ENCODE results near the gene DCLRE1C.
"Not testable (repeated sequence)": the region's sequence is repeated elsewhere in the genome, so short reads cannot be mapped to it uniquely, and the experiment has no call there.

DCLRE1C gene

DNA sequence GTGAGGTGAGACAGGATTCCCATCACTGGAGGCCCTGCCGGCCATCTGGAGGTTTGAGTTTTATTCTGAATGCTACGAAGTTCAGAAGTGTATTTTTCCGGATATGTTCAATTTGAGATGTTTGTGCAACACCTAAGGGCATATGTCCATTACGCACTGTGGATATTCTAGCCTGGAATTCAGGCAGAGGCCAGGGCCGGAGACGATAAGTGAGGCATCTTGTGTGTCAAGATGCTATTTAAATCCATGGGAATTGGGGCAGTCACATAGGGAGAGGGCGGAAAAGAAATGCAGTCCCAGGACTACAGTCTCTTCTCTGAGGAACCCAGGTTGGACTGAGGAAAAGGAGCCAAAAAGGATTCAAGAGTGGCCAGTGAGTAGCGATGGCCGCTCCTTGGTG is 77.1 kb downstream of the DCLRE1C start:
- no peak overlapping the region for H3K27ac ChIP-seq
- H3K36me3 ChIP-seq, result no peaks in the 10 kb centered on the region
- H3K4me1 ChIP-seq (ENCODE audit: control insufficient read depth in 1 of 2, insufficient read depth in 1 of 2, low read depth in 1 of 2, low read length in 1 of 2), result peaks cover 25 to 28% of the 10 kb centered on the region in 2 experiments
- peaks cover 6% of the 10 kb centered on the region for H3K27me3 ChIP-seq
- TF ChIP-seq, protein P1, sequence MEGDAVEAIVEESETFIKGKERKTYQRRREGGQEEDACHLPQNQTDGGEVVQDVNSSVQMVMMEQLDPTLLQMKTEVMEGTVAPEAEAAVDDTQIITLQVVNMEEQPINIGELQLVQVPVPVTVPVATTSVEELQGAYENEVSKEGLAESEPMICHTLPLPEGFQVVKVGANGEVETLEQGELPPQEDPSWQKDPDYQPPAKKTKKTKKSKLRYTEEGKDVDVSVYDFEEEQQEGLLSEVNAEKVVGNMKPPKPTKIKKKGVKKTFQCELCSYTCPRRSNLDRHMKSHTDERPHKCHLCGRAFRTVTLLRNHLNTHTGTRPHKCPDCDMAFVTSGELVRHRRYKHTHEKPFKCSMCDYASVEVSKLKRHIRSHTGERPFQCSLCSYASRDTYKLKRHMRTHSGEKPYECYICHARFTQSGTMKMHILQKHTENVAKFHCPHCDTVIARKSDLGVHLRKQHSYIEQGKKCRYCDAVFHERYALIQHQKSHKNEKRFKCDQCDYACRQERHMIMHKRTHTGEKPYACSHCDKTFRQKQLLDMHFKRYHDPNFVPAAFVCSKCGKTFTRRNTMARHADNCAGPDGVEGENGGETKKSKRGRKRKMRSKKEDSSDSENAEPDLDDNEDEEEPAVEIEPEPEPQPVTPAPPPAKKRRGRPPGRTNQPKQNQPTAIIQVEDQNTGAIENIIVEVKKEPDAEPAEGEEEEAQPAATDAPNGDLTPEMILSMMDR (IDR thresholded peaks at IDR 0.05), result no peak
- H3K9me3 ChIP-seq, result no peaks in the 10 kb centered on the region
- no peak overlapping the region for H3K4me3 ChIP-seq (ENCODE audit: low read depth in 1 of 2, low read length in 1 of 2)

DNA sequence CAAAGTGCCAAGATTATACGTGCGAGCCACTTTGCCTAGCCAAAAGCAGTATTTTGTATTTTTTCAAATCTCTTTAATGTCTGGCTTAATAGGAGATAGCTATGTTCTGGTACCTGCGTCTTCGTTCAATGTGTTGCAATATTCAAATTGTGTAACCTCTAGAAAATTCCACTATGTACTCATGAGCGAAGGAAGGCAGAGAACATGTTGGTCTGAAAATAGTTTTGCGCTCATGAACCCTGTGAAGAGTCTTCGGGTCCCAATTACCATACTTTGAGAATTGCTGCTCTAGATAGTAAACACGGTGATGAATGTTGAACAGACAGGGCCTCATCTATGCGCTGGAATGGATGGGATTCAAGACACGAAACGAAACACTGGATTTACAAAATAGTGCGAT is 78.0 kb downstream of the DCLRE1C start:
- no peaks in the 10 kb centered on the region for H3K9me3 ChIP-seq
- H3K27me3 ChIP-seq, result peaks cover 6% of the 10 kb centered on the region
- no peaks in the 10 kb centered on the region for H3K36me3 ChIP-seq
- no peak overlapping the region for H3K4me3 ChIP-seq (ENCODE audit: low read depth in 1 of 2, low read length in 1 of 2)
- TF ChIP-seq, protein P1 (IDR thresholded peaks at IDR 0.05), result no peak
- H3K4me1 ChIP-seq (ENCODE audit: control insufficient read depth in 1 of 2, insufficient read depth in 1 of 2, low read depth in 1 of 2, low read length in 1 of 2), result peaks cover 25 to 28% of the 10 kb centered on the region in 2 experiments
- no peak overlapping the region for H3K27ac ChIP-seq

DNA sequence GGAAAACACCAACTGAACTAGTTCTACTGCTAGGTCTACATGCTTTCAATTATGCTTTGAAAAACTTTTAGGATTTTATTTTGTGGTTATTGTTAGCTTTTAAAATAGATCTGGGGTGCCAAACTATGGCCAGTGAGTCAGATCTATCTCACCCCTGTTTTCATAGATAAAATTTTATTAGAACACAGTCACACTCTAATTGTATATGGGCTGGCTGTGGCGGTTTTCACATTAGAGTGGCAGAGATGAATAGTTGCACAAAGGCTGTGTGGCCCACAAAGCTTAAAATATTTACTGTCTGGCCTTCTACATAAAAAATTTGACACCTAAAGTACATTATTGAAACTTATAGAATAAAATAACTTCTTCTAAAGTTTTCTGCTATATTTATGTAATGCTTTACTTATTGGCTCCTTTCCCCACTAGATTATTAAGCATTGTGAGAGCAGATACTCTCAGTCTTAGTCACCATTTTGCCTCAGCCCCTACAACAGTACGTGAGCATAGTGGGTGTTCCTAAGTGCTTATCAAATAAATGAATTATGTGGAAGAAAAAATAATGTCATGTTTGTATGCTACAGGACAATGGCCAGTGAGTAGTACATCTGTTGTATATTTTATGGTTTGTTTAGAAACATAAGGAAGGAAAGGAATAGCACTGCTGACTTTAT is 80.7 kb downstream of the DCLRE1C start:
- TF ChIP-seq, protein P1 (IDR thresholded peaks at IDR 0.05), result no peak
- Histone ChIP-seq H3K27me3 (no peaks in the 10 kb centered on the region), H3K4me3 (ENCODE audit: low read depth in 1 of 2, low read length in 1 of 2) (no peak overlapping the region), H3K4me1 (ENCODE audit: control insufficient read depth in 1 of 2, insufficient read depth in 1 of 2, low read depth in 1 of 2, low read length in 1 of 2) (peaks cover 10 to 11% of the 10 kb centered on the region in 2 experiments), H3K36me3 (peaks cover 17% of the 10 kb centered on the region), H3K9me3 (no peaks in the 10 kb centered on the region), H3K27ac (no peak overlapping the region)

DNA sequence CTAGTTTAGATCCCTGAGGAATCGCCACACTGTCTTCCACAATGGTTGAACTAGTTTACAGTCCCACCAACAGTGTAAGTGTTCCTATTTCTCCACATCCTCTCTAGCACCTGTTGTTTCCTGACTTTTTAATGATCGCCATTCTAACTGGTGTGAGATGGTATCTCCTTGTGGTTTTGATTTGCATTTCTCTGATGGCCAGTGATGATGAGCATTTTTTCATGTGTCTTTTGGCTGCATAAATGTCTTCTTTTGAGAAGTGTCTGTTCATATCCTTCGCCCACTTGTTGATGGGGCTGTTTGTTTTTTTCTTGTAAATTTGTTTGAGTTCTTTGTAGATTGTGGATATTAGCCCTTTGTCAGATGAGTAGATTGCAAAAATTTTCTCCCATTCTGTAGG is 89.0 kb downstream of the DCLRE1C start:
- H3K27me3 ChIP-seq, result not testable (repeated sequence)
- peaks cover 29% of the 10 kb centered on the region for H3K36me3 ChIP-seq

DNA sequence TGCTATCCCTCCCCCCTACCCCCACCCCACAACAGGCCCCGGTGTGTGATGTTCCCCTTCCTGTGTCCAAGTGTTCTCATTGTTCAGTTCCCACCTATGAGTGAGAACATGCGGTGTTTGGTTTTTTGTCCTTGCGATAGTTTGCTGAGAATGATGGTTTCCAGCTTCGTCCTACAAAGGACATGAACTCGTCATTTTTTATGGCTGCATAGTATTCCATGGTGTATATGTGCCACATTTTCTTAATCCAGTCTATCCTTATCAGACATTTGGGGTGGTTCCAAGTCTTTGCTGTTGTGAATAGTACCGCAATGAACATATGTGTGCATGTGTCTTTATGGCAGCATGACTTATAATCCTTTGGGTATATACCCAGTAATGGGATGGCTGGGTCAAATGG is 89.4 kb downstream of the DCLRE1C start:
- H3K9me3 ChIP-seq; H3K4me3 ChIP-seq (ENCODE audit: low read depth in 1 of 2, low read length in 1 of 2); H3K27me3 ChIP-seq; H3K27ac ChIP-seq; H3K4me1 ChIP-seq (ENCODE audit: control insufficient read depth in 1 of 2, insufficient read depth in 1 of 2, low read depth in 1 of 2, low read length in 1 of 2): not testable (repeated sequence)
- peaks cover 25% of the 10 kb centered on the region for H3K36me3 ChIP-seq

More for the DNA sequence above, 89.0 kb downstream of the DCLRE1C start:
- not testable (repeated sequence) for H3K4me1 ChIP-seq (ENCODE audit: control insufficient read depth in 1 of 2, insufficient read depth in 1 of 2, low read depth in 1 of 2, low read length in 1 of 2); H3K4me3 ChIP-seq (ENCODE audit: low read depth in 1 of 2, low read length in 1 of 2); H3K27ac ChIP-seq; H3K9me3 ChIP-seq

DNA sequence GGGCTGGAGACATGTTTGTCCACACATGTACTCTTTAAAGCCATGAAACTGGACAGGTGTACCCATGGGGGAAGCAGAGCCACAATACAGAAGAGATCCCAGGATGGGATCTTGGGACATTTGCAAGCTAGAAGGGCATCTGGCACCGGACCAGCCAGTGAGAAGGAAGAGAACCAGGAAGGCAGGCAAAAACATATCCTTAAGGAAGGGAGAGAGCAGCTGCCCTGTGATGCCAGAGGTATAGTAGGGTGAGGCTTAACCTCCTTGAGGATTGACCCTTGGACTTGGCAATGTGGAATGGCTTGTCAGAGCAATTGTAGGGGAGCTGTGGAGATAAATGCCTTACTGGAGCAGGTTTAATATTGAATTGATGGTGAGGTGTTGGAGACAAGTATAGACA is 93.1 kb downstream of the DCLRE1C start:
- H3K4me1 ChIP-seq (ENCODE audit: control insufficient read depth in 1 of 2, insufficient read depth in 1 of 2, low read depth in 1 of 2, low read length in 1 of 2), result peaks cover 9% of the 10 kb centered on the region in 2 experiments
- TF ChIP-seq, protein P1 (IDR thresholded peaks at IDR 0.05), result no peak
- no peak overlapping the region for H3K27ac ChIP-seq
- H3K36me3 ChIP-seq, result peaks cover 8% of the 10 kb centered on the region
- no peaks in the 10 kb centered on the region for H3K27me3 ChIP-seq
- no peaks in the 10 kb centered on the region for H3K9me3 ChIP-seq
- H3K4me3 ChIP-seq (ENCODE audit: low read depth in 1 of 2, low read length in 1 of 2), result no peak overlapping the region
